Brain pericyte (primary cell): Measurements from ENCODE around the gene KRT9.
"Not testable (repeated sequence)": the region's sequence is repeated elsewhere in the genome, so short reads cannot be mapped to it uniquely, and the experiment has no call there.

Experiments used
- DNase-seq: peaks from one replicate; pipeline ENCODE4 v3.0.0-alpha.2; 2012; ENCODE audit warnings: low read depth, low spot score

The KRT9 gene

DNA sequence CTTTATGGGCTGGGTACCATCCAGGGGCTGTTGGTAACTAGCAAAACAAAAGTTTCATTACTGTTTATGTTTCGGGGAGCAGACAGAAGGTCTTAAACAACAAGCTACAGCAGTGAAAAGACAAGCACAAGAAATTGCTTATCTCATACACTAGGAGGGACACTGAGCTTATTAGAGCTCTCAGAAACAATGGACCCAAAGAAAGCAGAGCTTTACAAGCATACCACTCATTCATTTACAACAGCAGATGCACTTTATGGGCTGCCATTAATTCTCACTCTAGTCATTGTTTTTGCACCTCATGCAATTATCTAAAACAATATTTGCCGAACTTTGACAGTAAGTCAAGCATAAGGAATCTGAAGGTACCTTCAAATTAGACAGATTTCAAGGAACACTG is 30.7 kb upstream of the KRT9 start:
- DNase-seq, result no peak

DNA sequence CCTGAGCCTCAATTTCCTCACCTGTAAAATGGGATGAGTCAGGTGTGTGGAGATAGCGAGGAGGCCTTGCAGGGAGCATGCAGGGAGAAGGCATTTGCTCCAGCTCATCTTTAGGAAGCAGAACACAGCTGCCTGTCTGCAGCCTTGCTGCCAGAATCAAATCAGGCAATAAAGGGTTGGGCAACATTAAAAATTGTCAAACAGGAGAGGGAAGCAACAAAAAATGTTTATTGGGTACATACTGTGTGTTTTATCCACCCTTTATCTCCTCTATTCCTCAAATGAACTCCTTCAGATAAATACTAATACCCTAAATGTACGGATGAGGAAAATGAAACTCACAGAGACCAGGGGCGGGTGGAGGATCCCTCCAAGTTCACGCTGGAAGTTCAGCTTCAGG is 28.5 kb upstream of the KRT9 start:
- DNase-seq, result no peak

DNA sequence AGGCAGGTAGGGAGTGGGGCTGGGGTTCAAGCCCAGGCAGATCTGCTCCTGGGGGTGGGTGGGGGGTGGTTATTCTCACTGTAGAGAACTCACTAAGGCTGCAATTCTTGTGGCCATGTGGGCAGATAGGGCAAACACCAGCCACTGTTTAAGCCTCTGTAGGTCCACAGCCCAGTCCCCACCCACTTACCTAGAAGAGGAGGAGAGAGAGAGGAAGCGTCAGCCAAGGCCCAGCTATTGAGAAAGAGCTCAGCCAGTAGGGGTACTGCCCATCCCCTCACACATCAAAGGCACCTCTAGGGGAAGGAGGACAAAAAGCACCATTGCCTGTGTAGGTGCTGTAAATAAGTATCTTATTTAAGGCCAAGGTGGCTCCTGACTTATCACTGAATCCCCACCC is 27.8 kb upstream of the KRT9 start:
- DNase-seq, result no peak

GRCh38 chr17:41595585-41595984 is 23.7 kb upstream of the KRT9 start:
- no peak for DNase-seq

GRCh38 chr17:41594363-41594915 is 22.6 kb upstream of the KRT9 start:
- no peak for DNase-seq

DNA sequence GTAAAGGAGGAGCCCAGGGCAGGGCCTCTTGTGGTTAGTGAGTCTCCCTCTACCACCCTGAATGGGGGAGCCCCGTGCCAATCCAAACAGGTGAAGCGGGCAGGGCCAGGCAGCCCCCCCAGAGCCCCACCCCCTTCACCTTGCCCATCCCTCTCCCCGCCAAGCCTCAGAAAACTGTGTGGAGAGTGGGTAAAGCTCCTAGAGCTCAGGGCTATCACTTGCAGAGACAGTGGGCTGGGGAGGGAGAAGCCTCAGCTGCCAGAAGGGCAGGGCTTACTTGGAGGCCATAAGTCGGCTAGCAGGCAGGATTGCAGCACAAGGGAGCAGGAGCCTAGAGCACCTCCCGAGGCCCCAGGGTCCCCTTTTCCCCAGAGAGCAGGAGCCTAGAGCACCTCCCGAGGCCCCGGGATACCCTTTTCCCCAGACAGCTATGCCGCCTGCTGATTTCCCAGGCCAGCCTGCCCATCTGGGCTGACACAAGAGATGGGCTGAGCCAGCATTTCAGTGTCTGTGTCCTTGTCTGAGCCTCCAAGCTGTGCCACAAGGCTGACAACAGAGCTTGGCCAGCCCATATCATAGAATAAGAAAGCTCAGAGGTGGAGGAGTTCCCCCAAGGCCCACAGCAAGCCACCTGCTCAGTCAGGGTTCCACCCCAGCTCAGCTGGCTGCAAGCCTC is 21.6 kb upstream of the KRT9 start:
- DNase-seq, result no peak

GRCh38 chr17:41592601-41593305 is 20.9 kb upstream of the KRT9 start:
- DNase-seq, result no peak

GRCh38 chr17:41589301-41589700 is 17.4 kb upstream of the KRT9 start:
- no peak for DNase-seq

- no peak for DNase-seq
Measured at GRCh38 chr17:41588126-41588810, 16.4 kb upstream of the KRT9 start.

DNA sequence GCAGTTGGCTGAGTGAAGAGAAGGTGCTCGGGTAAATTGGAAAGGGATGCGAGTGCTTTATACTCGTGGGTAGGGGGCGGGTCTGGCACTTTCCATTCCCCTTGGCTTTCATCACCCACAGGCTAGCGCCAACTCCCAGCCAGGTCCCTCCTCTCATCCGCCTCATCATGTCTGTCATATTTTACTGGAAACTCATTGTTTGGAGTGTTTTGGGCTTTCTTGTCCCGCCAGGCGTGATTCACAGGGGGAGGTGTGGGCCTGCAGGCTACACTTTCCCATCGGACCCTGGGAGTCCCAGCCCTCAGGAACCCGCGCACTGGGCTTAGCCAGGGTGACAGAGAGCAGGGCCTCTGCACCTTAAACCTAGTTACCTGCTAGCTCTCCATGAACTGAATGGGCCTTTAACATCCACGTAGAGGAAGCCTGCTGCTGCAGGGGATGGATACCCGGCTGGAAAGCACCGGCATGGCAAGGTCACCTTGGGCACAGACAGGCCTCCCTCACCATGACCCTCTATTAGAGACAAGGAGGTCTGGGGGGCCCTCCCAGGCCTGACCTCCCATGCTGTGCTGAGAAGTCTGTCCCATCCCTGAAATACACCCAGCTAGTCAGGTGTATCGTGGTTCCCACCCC is 15.1 kb upstream of the KRT9 start, which contains the start of gene KRT14:
KRT14 (minus strand) TSS at position 33 of the 633 bp plus-strand sequence. CDS start 61 bp downstream, outside the sequence.
- DNase-seq, result no peak

DNA sequence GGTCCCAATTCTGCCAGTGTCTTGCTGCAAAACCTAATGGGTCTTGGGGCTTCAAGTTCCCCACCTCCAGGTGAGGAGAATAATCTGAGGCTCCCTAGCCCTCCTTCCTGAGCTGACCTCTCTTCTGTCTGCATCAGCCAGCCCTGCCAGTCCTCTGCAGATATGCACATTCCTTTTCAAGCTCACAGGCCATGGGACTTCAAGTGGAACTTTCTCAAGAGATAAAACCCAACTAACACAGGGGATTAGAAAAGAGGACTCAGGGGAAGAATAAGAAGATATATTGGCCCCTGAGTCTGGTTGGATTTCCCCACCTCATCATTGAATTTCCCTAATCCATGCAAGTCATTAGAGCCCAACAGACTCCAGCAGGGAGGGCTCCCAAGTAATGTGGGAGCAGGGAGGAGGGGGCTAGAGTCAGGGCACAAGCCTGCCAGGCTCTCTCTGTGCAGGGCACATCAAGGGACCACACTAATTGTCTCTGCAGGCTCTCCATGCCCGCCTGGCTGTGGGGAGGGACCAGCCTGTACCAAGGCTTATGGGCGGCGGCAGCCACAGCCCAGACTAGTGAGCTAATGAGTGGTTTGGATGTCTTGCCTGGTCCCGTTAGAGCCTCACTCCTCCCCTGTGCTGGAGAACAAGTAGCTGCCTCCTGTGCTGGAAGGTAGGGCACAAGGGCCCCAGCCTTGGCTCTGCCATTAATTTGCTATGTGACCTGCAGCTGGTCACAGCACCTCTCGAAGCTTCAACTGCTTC is 13.6 kb upstream of the KRT9 start:
- no peak for DNase-seq

GRCh38 chr17:41584331-41584927 is 12.6 kb upstream of the KRT9 start:
- DNase-seq, result not testable (repeated sequence)

GRCh38 chr17:41583137-41584127 is 11.6 kb upstream of the KRT9 start:
- no peak for DNase-seq

DNA sequence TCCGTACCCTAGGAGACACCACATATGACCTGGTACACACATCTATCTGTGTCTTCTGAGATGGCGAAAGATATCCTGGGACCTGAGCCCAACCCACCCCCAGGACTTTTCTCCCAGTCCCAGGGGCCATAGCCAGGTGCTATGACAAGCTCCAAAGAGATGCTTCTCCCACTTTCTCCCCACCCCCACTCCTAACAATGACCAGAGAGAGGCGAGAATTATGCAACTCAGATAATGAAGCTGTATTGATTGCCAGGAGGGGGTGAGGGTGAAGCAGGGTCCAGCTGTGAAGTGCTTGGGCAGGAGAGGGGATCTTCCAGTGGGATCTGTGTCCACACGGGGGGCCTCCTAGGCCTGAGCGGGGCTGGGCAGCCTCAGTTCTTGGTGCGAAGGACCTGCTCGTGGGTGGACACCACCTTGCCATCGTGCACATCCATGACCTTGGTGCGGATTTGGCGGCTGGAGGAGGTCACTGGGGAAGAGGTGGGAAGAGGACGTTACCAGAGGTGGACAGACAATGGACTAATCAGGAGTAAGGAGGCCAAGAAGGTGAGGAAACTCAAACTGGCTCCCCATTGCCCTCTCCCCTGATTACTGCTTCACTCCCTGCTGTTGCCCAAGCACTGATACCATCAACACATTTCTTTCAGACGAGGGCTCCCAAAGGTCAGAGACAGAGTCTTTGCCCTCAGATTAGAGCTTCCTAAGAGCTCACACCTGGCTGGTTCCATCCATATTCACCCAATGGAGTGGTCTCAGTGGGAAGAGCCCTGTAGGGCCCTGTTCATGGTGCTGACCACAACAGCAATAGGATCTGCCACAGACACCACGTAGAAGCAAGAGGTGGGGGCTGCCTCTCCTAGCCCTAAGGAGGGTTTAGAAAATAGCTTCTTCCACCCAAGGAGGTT is 10.5 kb upstream of the KRT9 start:
- DNase-seq, result not testable (repeated sequence)

DNA sequence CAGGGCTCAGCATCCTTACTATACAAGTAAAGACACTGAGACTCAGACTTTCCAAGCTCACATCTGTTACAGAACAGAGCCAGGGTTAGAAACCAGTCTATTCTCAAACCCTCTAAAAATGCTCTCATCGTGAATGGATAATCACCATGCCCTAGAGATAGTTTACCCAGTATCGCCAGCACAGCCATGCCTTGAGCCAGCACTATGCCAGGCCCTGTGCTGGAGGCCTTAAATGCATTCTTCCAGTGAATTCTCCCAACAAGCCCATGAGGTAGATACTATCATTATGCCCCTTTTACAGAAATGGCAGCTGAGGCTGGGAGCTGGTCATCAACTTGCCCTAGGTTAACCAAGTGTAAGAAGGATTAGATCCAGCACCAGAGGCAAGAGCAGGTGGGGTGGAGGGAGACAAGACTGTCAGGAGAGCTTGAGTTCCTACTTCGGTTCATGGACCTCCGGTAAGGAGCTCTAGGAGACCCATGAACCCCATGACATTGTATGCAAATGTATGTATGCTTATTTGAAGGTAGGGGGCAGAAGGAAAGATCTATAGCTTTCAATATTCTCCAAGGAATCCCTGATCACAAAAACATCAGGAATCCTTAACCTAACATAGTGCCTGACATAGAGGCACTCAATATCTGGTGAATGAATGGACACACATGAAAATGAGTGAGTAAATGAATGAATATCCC is 9.7 kb upstream of the KRT9 start:
- DNase-seq, result no peak

- no peak for DNase-seq
Measured at GRCh38 chr17:41580687-41581365, 9.0 kb upstream of the KRT9 start.

DNA sequence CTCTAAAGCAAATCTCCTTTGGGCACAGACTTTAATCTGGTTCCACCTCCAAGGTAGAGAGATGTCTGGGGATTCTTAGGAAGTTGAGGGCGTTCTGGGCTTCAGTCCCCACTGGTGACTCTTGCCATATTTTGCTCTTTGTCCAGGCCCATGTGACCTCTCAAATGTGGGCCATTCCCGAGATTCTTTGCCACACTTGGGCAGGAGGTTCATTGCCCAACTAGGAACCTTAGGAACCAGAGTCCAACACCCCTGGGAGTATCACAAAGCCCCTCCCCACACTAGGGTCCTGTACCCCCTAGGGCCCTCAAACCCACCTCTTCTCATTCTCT is 8.4 kb upstream of the KRT9 start:
- DNase-seq, result no peak
